Naive thymus-derived CD4-positive, alpha-beta T cell (primary cell): Measurements from ENCODE around the gene LRG1. TPM values are rescaled to one million over a fixed set of nuclear protein-coding genes. Genes with fewer than 3 reads are reported as not detected.
"Not testable (repeated sequence)": the region's sequence is repeated elsewhere in the genome, so short reads cannot be mapped to it uniquely, and the experiment has no call there.

ENCODE experiments used
- ATAC-seq: fragments of 150-1000 bp; cut with Tn5 transposase; 2 replicates; pipeline ENCODE4 v1.10.0; 2021; ENCODE audit warnings: mild to moderate bottlenecking, moderate library complexity
- CTCF ChIA-PET: fragments of 350-600 bp; sonication (Branson Sonifier 250); formaldehyde crosslinking; loops from one replicate; lab custom pipeline; 2021; ENCODE audit warnings: antibody characterized with exemption; lab: Charles Lee
- POLR2A ChIA-PET: fragments of 350-600 bp; sonication (Branson Sonifier 250); formaldehyde crosslinking; loops from one replicate; lab custom pipeline; 2021; ENCODE audit warnings: antibody characterized with exemption, inconsistent platforms; lab: Charles Lee
- DNase-seq, 9 donors: peaks; one replicate each; pipeline versions ENCODE4 v3.0.0 to v3.0.0-alpha.2; 2020 to 2022; ENCODE audit warnings: mixed read lengths in 1 of 9
- H3K27ac ChIP-seq: one replicate; pipeline ENCODE4 v1.7.0; 2013; ENCODE audit warnings: mild to moderate bottlenecking, low read depth, low read length, moderate library complexity
- H3K27me3 ChIP-seq, 2 donors: one replicate each; pipeline ENCODE4 v1.7.0; 2013; ENCODE audit warnings: low read length in 2 of 2, mild to moderate bottlenecking in 2 of 2, moderate library complexity in 2 of 2; ENCODE audit not compliant: control insufficient read depth in 2 of 2, insufficient read depth in 2 of 2
- H3K36me3 ChIP-seq, 3 experiments: 1 replicate in 2 of 3; 2 replicates in 1 of 3; pipeline ENCODE4 v1.7.0; 2013; ENCODE audit warnings: low read length in 3 of 3, mild to moderate bottlenecking in 3 of 3, moderate library complexity in 1 of 3; ENCODE audit not compliant: insufficient read depth in 3 of 3, control insufficient read depth in 2 of 3
- H3K4me1 ChIP-seq, 2 donors: one replicate each; pipeline ENCODE4 v1.7.0; 2013; ENCODE audit warnings: low read length in 2 of 2, mild to moderate bottlenecking in 2 of 2, moderate library complexity in 1 of 2; ENCODE audit not compliant: control insufficient read depth in 2 of 2, insufficient read depth in 2 of 2
- H3K4me3 ChIP-seq: 2 replicates; pipeline ENCODE4 v1.7.0; 2013; ENCODE audit warnings: mild to moderate bottlenecking, low read length
- H3K9me3 ChIP-seq, 3 experiments: 1 replicate in 2 of 3; 2 replicates in 1 of 3; pipeline ENCODE4 v1.7.0; 2013; ENCODE audit warnings: low read length in 3 of 3; ENCODE audit not compliant: control insufficient read depth in 2 of 3
- H3K27ac Mint-ChIP-seq, 9 donors: one replicate each; pipeline ENCODE4 v1.8.0; 2020 to 2022; ENCODE audit warnings: mixed read lengths in 9 of 9, mild to moderate bottlenecking in 8 of 9, moderate library complexity in 5 of 9, inconsistent platforms in 2 of 9
- H3K27me3 Mint-ChIP-seq, 5 donors: one replicate each; pipeline ENCODE4 v1.8.0; 2021 to 2022; ENCODE audit warnings: mixed read lengths in 5 of 5, mild to moderate bottlenecking in 1 of 5
- H3K36me3 Mint-ChIP-seq, 5 donors: one replicate each; pipeline ENCODE4 v1.8.0; 2020 to 2022; ENCODE audit warnings: mixed read lengths in 5 of 5, mild to moderate bottlenecking in 3 of 5, inconsistent platforms in 1 of 5
- H3K4me1 Mint-ChIP-seq, 7 donors: one replicate each; pipeline ENCODE4 v1.8.0; 2020 to 2022; ENCODE audit warnings: mixed read lengths in 7 of 7, mild to moderate bottlenecking in 3 of 7, inconsistent platforms in 1 of 7
- H3K4me3 Mint-ChIP-seq, 10 donors: one replicate each; pipeline ENCODE4 v1.8.0; 2020 to 2022; ENCODE audit warnings: mild to moderate bottlenecking in 10 of 10, mixed read lengths in 10 of 10, moderate library complexity in 6 of 10, inconsistent platforms in 2 of 10
- H3K9me3 Mint-ChIP-seq, 11 donors: one replicate each; pipeline ENCODE4 v1.8.0; 2020 to 2022; ENCODE audit warnings: mixed read lengths in 11 of 11, mild to moderate bottlenecking in 4 of 11, inconsistent platforms in 1 of 11, moderate library complexity in 1 of 11
- intact Hi-C, 2 donors: fragments of 100-400 bp; cut with micrococcal nuclease; formaldehyde crosslinking; loops; one replicate each; pipeline ENCODE4 v1.15.1; 2023
- polyA plus RNA-seq, 2 donors: library from polyadenylated mRNA; unstranded; fragments of 300-500 nt; fragmentation: Illumina TruSeq; gene quantifications; one replicate each; pipeline ENCODE4 v1.2.3, GENCODE V29; 2021
- total RNA-seq, 6 experiments: library from RNA in 5 of 6; stranded (reverse) in 5 of 6; gene quantifications; 1 replicate in 5 of 6; 2 replicates in 1 of 6; pipeline ENCODE4 v1.2.3 and lab custom pipeline; 2021 to 2026

Gene LRG1
- total and polyA plus RNA-seq, 7 experiments from 2014 or later: 0.06 to 1.6 (median 0.50) TPM; not detected in 3

- Histone ChIP-seq H3K36me3 (no peaks in the 10 kb centered on the region), H3K4me1 (no peaks in the 10 kb centered on the region), H3K27ac (no peak overlapping the region), H3K27me3 (no peaks in the 10 kb centered on the region), H3K4me3 (no peak overlapping the region), H3K9me3 (no peaks in the 10 kb centered on the region)
- no peaks in the 10 kb centered on the region for H3K9me3 Mint-ChIP-seq
- H3K27ac Mint-ChIP-seq: no peak overlapping the region
- ATAC-seq: no peak
- ChIA-PET POLR2A (no interaction called here), CTCF (no interaction called here)
- H3K4me1 Mint-ChIP-seq: peaks cover 0 to 4% (median 0%) of the 10 kb centered on the region in 7 donors
- H3K27me3 Mint-ChIP-seq: peaks cover 0 to 11% (median 4%) of the 10 kb centered on the region in 5 donors
- intact Hi-C loops: no loop called here
- H3K4me3 Mint-ChIP-seq: no peak overlapping the region
- DNase-seq: no peak
- H3K36me3 Mint-ChIP-seq: no peaks in the 10 kb centered on the region
These were observed 11.0 kb downstream of the LRG1 start for GRCh38 chr19:4528843-4529242.

GRCh38 chr19:4527377-4527776 lies 12.5 kb downstream of the LRG1 start:
- H3K4me3 ChIP-seq, intact Hi-C loops, H3K36me3 Mint-ChIP-seq, H3K27me3 Mint-ChIP-seq, H3K27ac ChIP-seq, H3K36me3 ChIP-seq, ATAC-seq, H3K27ac Mint-ChIP-seq, H3K9me3 Mint-ChIP-seq, H3K27me3 ChIP-seq, H3K4me1 ChIP-seq, DNase-seq, H3K4me3 Mint-ChIP-seq, H3K4me1 Mint-ChIP-seq, H3K9me3 ChIP-seq: not testable (repeated sequence)
- ChIA-PET CTCF (interaction anchor here (0.6 to 1.5 kb wide), 2 partner anchors 20 to 101 kb away, joined by 3 read pairs; no protein-coding TSS in a partner anchor), POLR2A (interaction anchor here (0.7 kb wide), 1 partner anchor 22 kb away, joined by 4 read pairs; no protein-coding TSS in a partner anchor)

DNA sequence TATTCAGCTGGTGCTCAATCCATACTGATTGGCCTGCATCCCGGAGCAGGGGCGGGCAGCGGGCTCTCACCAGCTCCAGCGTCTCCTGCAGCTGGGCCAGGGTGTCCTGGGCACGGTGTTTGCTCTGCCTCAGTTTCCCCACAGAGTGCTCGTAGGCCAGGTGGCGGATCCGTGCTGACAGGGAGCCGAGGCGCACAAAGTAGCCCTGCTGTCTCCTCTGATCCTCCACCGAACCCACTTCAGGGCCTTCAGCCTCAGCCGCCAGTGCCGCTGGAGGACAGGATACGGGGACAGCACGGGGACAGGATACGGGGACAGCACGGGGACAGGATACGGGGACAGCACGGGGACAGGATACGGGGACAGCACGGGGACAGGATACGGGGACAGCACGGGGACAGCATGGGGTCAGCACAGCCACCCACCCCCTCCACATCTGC lies 14.3 kb downstream of the LRG1 start:
- Histone ChIP-seq H3K36me3 (no peaks in the 10 kb centered on the region), H3K27ac (no peak overlapping the region), H3K9me3 (no peaks in the 10 kb centered on the region), H3K4me3 (no peak overlapping the region), H3K4me1 (no peaks in the 10 kb centered on the region), H3K27me3 (no peaks in the 10 kb centered on the region)
- no peak for ATAC-seq
- Mint-ChIP-seq H3K4me1 (no peaks in the 10 kb centered on the region), H3K36me3 (no peaks in the 10 kb centered on the region), H3K27me3 (peaks cover 0 to 7% (median 0%) of the 10 kb centered on the region in 5 donors), H3K4me3 (no peak overlapping the region), H3K27ac (no peak overlapping the region), H3K9me3 (no peaks in the 10 kb centered on the region)
- intact Hi-C loops: loop anchor here (1.0 kb wide), 2 partner anchors 125 to 258 kb away; partner anchors contain the start of gene SH3GL1 (in 1 of the 2)
- POLR2A ChIA-PET: no interaction called here
- CTCF ChIA-PET: interaction anchor here (0.5 to 1.3 kb wide), 6 partner anchors 9 to 1422 kb away, joined by 3 to 8 read pairs (median 5); partner anchors contain the start of gene YJU2
- no peak for DNase-seq

GRCh38 chr19:4524808-4525562 lies 14.9 kb downstream of the LRG1 start:
- H3K27me3 ChIP-seq: no peaks in the 10 kb centered on the region
- peak; percentile 77 for ATAC-seq
- intact Hi-C loops: loop anchor here (1.0 kb wide), 2 partner anchors 125 to 258 kb away; partner anchors contain the start of gene SH3GL1 (in 1 of the 2)
- Mint-ChIP-seq H3K27me3 (peaks cover 0 to 4% (median 0%) of the 10 kb centered on the region in 5 donors), H3K4me1 (no peaks in the 10 kb centered on the region), H3K4me3 (no peak overlapping the region), H3K36me3 (no peaks in the 10 kb centered on the region), H3K27ac (no peak overlapping the region), H3K9me3 (no peaks in the 10 kb centered on the region)
- ChIA-PET CTCF (interaction anchor here (0.5 to 1.3 kb wide), 8 partner anchors 8 to 1422 kb away, joined by 3 to 8 read pairs (median 4); partner anchors contain the start of gene YJU2), POLR2A (no interaction called here)
- no peak overlapping the region for H3K27ac ChIP-seq
- H3K9me3 ChIP-seq: no peaks in the 10 kb centered on the region
- no peaks in the 10 kb centered on the region for H3K36me3 ChIP-seq
- no peaks in the 10 kb centered on the region for H3K4me1 ChIP-seq
- peak; percentile 19 to 70 (median 59) for DNase-seq
- H3K4me3 ChIP-seq: no peak overlapping the region

DNA sequence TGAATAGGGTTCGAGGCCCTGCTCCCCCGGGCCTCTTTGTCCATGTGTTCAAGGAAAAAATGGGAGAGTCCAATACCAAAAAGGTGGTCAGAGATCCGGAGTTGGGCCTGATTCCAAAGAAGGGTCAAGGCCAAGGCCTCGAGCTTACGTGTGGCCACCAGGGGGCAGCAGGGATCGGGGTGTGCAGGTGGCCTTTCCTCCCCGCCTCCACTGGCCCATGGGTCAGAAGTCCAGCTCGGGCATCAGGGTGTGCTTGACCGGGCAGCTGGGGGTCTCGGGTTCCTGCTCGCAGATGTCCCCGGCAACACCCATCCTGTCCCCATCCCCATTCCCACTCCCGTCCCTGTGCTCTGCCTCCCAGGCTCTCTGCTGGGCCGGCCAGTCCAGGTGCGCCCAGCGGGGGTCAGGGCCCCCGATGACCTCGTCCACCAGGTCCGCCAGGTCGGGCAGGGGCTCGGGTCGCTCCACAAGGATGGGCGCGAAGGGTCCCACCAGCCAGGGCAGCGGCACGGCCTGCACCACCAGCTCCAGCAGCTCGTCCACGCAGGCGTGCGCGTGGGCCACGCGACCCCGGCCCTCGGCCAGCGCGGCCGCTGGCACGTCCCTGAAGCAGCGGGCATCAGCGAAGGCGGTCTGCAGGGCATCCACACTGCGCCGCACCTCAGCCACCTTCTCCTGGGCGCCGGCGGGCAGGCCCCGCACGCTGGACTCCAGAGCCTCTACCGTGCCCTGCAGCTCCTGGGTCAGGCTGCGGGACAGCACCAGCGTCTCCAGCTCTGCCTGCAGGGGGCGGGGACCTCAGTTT lies 16.3 kb downstream of the LRG1 start:
- POLR2A ChIA-PET: interaction anchor here (0.6 kb wide), 1 partner anchor 9 kb away, joined by 3 read pairs; no protein-coding TSS in a partner anchor
- H3K4me1 ChIP-seq: no peaks in the 10 kb centered on the region
- peak in 1 of 9 donors; percentile 52 for DNase-seq

DNA sequence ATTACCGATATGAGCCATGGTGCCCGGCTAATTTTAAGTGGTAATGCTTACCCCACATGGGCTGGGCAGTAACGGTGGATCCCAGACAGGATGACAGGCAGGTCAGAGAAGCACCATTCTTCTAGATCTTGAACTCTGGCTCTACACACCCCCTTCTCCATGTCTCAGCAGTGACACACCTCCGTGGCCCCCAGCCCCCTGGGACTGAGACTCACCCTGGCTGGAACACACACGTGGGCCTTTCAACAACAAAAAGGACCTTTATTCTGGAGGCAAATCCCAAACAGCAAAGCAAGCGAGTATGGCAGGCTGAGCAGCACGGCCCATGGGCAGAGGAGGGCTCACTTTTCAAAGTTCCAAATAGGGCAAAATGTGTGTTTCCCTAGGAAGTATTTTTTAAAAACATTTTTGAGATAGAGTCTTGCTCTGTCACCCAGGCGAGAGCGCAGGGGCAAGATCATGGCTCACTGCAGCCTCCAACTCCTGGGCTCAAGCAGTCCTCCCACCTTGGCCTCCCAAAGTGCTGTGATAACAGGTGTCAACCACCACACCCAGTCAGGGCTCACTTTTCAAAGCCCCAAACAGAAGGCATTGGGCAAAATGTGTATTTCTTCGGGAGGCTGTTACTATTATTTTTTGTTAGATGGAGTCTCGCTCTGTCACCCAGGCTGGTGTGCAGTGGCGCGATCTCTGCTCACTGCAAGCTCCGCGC lies 17.4 kb downstream of the LRG1 start:
- H3K36me3 ChIP-seq: no peaks in the 10 kb centered on the region
- H3K27me3 ChIP-seq: no peaks in the 10 kb centered on the region
- Mint-ChIP-seq H3K27me3 (peaks cover 0 to 5% (median 0%) of the 10 kb centered on the region in 5 donors), H3K27ac (no peak overlapping the region), H3K36me3 (no peaks in the 10 kb centered on the region), H3K4me3 (no peak overlapping the region), H3K4me1 (peaks cover 0 to 2% (median 0%) of the 10 kb centered on the region in 7 donors), H3K9me3 (no peaks in the 10 kb centered on the region)
- POLR2A ChIA-PET: no interaction called here
- ATAC-seq: no peak
- CTCF ChIA-PET: no interaction called here
- DNase-seq: no peak
- H3K4me1 ChIP-seq: no peaks in the 10 kb centered on the region
- H3K4me3 ChIP-seq: no peak overlapping the region
- intact Hi-C loops: no loop called here
- no peaks in the 10 kb centered on the region for H3K9me3 ChIP-seq
- no peak overlapping the region for H3K27ac ChIP-seq

More for the DNA sequence above, 16.3 kb downstream of the LRG1 start:
- CTCF ChIA-PET: interaction anchor here (1.0 kb wide), 1 partner anchor 21 kb away, joined by 3 read pairs; no protein-coding TSS in a partner anchor
- Histone ChIP-seq H3K36me3 (no peaks in the 10 kb centered on the region), H3K4me3 (no peak overlapping the region), H3K27me3 (no peaks in the 10 kb centered on the region), H3K9me3 (no peaks in the 10 kb centered on the region), H3K27ac (no peak overlapping the region)
- Mint-ChIP-seq H3K36me3 (no peaks in the 10 kb centered on the region), H3K9me3 (no peaks in the 10 kb centered on the region), H3K27ac (no peak overlapping the region), H3K4me3 (no peak overlapping the region), H3K27me3 (peaks cover 0 to 5% (median 0%) of the 10 kb centered on the region in 5 donors), H3K4me1 (peaks cover 0 to 2% (median 0%) of the 10 kb centered on the region in 7 donors)
- intact Hi-C loops: no loop called here
- ATAC-seq: peak; percentile 51
